A673 (cell line): ENCODE measurements around the gene CRIP3. TPM values are rescaled to one million over a fixed set of nuclear protein-coding genes. Genes with fewer than 3 reads are reported as not detected.

Experiments used
- BruUV-seq: library from RNA; stranded (reverse); fragments of 400-500 nt; replicated peaks from 2 replicates; lab custom pipeline; 2021; lab: Mats Ljungman, UMichigan
- CTCF ChIA-PET: fragments of 300-600 bp; sonication (Branson Sonifier 250); formaldehyde crosslinking; loops from one replicate; lab custom pipeline; 2022; ENCODE audit warnings: antibody characterized with exemption; lab: Charles Lee
- POLR2A ChIA-PET: fragments of 300-600 bp; sonication (Branson Sonifier 250); formaldehyde crosslinking; loops from one replicate; lab custom pipeline; 2022; ENCODE audit warnings: antibody characterized with exemption; ENCODE audit not compliant: low non-redundant PET; lab: Charles Lee
- DNase-seq: peaks from one replicate; pipeline ENCODE4 v3.0.0-alpha.2; 2015; ENCODE audit warnings: low spot score
- H3K27ac ChIP-seq: fragments of 200-600 bp; sonication (generic); 2 replicates; pipeline ENCODE4 v1.5.1; 2016; ENCODE audit warnings: mixed run types, low read depth, mild to moderate bottlenecking, mixed read lengths, antibody characterized with exemption, low read length; ENCODE audit not compliant: poor library complexity, severe bottlenecking
- H3K27me3 ChIP-seq: fragments of 200-600 bp; sonication (generic); replicated peaks from 2 replicates; pipeline ENCODE4 v1.6.1; 2017; ENCODE audit warnings: mixed run types, low read depth, mild to moderate bottlenecking, mixed read lengths, antibody characterized with exemption, low read length; ENCODE audit not compliant: insufficient read depth, poor library complexity
- H3K36me3 ChIP-seq: fragments of 200-600 bp; sonication (generic); 2 replicates; pipeline ENCODE4 v1.6.1; 2016; ENCODE audit warnings: mixed run types, mild to moderate bottlenecking, mixed read lengths, antibody characterized with exemption, low read length; ENCODE audit not compliant: insufficient read depth, poor library complexity, severe bottlenecking
- H3K4me1 ChIP-seq: fragments of 200-600 bp; sonication (generic); 2 replicates; pipeline ENCODE4 v1.6.1; 2017; ENCODE audit warnings: mixed run types, mild to moderate bottlenecking, mixed read lengths, antibody characterized with exemption, low read length; ENCODE audit not compliant: insufficient read depth, poor library complexity, severe bottlenecking
- H3K4me3 ChIP-seq: fragments of 200-600 bp; sonication (generic); 2 replicates; pipeline ENCODE4 v1.5.1; 2016; ENCODE audit warnings: low read depth, mixed run types, mild to moderate bottlenecking, mixed read lengths, low read length; ENCODE audit not compliant: poor library complexity, severe bottlenecking
- H3K9me3 ChIP-seq: fragments of 200-600 bp; sonication (generic); 2 replicates; pipeline ENCODE4 v1.6.1; 2016; ENCODE audit warnings: mixed run types, low read depth, mild to moderate bottlenecking, mixed read lengths, antibody characterized with exemption, low read length; ENCODE audit not compliant: poor library complexity, severe bottlenecking
- CTCF ChIP-seq: fragments of 300-800, 200-600 bp; sonication (generic); conservative IDR thresholded peaks from 2 replicates; pipeline ENCODE4 v1.5.1; 2017; ENCODE audit warnings: low read depth, mild to moderate bottlenecking, antibody characterized with exemption, low read length, moderate library complexity, mixed read lengths
- EZH2 ChIP-seq: fragments of 200-600 bp; sonication (generic); IDR thresholded peaks from 2 replicates; pipeline ENCODE4 v1.6.1; 2017; ENCODE audit warnings: borderline replicate concordance, low read depth, mild to moderate bottlenecking, mixed read lengths, antibody characterized with exemption, low read length; ENCODE audit not compliant: poor library complexity, severe bottlenecking
- intact Hi-C: fragments of 100-400 bp; cut with micrococcal nuclease; formaldehyde crosslinking; loops from one replicate; pipeline ENCODE4 v1.10.0; 2022; ENCODE audit not compliant: unreplicated experiment
- total RNA-seq: library from RNA; stranded (reverse); gene quantifications from 2 replicates; pipeline ENCODE4 v1.2.3, GENCODE V29; 2021

CRIP3 gene
- total RNA-seq, 1 experiment from 2014 or later: 2.4 TPM

- ChIA-PET POLR2A (no interaction called here), CTCF (no interaction called here)
- Histone ChIP-seq H3K4me3 (peak overlapping the region; percentile 45), H3K4me1 (peaks cover 4% of the 10 kb centered on the region), H3K27ac (no peak overlapping the region), H3K36me3 (no peaks in the 10 kb centered on the region), H3K27me3 (no peaks in the 10 kb centered on the region), H3K9me3 (no peaks in the 10 kb centered on the region)
- no peak for TF ChIP-seq EZH2
- TF ChIP-seq CTCF: no peak
- intact Hi-C loops: no loop called here
- DNase-seq: no peak
- no TSS peak for BruUV-seq
Measured at GRCh38 chr6:43275801-43276576, 32.6 kb downstream of the CRIP3 start.

GRCh38 chr6:43274916-43275597 lies 33.6 kb downstream of the CRIP3 start:
- POLR2A ChIA-PET: no interaction called here
- TF ChIP-seq EZH2 (no peak), CTCF (no peak)
- Histone ChIP-seq H3K27ac (no peak overlapping the region), H3K4me3 (peak overlapping the region; percentile 45), H3K9me3 (no peaks in the 10 kb centered on the region), H3K36me3 (no peaks in the 10 kb centered on the region), H3K27me3 (no peaks in the 10 kb centered on the region), H3K4me1 (peaks cover 5% of the 10 kb centered on the region)
- no peak for DNase-seq
- intact Hi-C loops: no loop called here
- CTCF ChIA-PET: interaction anchor here (0.6 kb wide), 1 partner anchor 11 kb away, joined by 3 read pairs; no protein-coding TSS in a partner anchor
- no TSS peak for BruUV-seq

GRCh38 chr6:43274127-43274915 lies 34.3 kb downstream of the CRIP3 start:
- POLR2A ChIA-PET: no interaction called here
- no peaks in the 10 kb centered on the region for H3K27me3 ChIP-seq
- H3K9me3 ChIP-seq: no peaks in the 10 kb centered on the region
- H3K4me3 ChIP-seq: peak overlapping the region; percentile 45
- H3K4me1 ChIP-seq: peaks cover 12% of the 10 kb centered on the region
- intact Hi-C loops: no loop called here
- no peak for TF ChIP-seq CTCF
- no peak for TF ChIP-seq EZH2
- CTCF ChIA-PET: no interaction called here
- DNase-seq: no peak
- no TSS peak for BruUV-seq
- H3K27ac ChIP-seq: no peak overlapping the region
- no peaks in the 10 kb centered on the region for H3K36me3 ChIP-seq
